AG09309 (cell line): ENCODE data around the gene MAP4K3.
"Not testable (repeated sequence)": the region's sequence is repeated elsewhere in the genome, so short reads cannot be mapped to it uniquely, and the experiment has no call there.

Source experiments
- DNase-seq: peaks from one replicate; pipeline ENCODE4 v3.0.0-alpha.2; 2010; ENCODE audit warnings: low read depth
- H3K4me3 ChIP-seq: 2 replicates; pipeline ENCODE4 v1.5.1; 2011; ENCODE audit warnings: mild to moderate bottlenecking, low read depth, low read length, moderate library complexity; ENCODE audit not compliant: control insufficient read depth
- TF ChIP-seq, protein P1 (sequence below): IDR thresholded peaks from 2 replicates; pipeline ENCODE4 v1.5.1; 2011; ENCODE audit warnings: mild to moderate bottlenecking, low read depth, low read length, inconsistent platforms; ENCODE audit not compliant: insufficient read depth, control insufficient read depth; ENCODE audit errors: missing control alignments

Gene MAP4K3

DNA sequence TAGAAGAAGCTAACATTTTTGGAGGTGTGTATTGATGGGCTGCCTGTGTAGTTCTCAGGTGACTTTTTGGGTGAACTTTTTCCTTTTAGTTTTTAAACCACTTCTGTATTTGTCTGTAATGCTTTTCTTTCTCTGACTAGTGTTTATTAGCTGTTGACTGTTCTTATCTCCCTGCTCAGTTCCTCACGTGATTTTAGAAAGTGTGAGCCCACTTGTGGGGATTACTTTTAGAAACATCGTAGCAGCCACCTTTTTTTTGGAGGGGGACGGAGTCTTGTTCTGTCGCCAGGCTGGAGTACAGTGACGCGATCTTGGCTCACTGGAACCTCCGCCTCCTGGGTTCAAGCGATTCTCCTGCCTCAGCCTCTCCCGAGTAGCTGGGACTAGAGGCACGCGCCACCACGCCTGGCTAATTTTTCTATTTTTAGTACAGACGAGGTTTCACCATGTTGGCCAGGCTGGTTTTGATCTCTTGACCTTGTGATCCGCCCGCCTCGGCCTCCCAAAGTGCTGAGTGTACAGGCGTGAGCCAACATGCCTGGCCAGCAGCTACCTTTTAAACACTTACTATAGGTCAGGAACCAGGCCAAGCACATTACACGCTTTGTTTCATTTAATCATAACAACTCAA, 184.1 kb downstream of the MAP4K3 start:
- DNase-seq = no peak
- H3K4me3 ChIP-seq = no peak overlapping the region
- TF ChIP-seq, protein P1, sequence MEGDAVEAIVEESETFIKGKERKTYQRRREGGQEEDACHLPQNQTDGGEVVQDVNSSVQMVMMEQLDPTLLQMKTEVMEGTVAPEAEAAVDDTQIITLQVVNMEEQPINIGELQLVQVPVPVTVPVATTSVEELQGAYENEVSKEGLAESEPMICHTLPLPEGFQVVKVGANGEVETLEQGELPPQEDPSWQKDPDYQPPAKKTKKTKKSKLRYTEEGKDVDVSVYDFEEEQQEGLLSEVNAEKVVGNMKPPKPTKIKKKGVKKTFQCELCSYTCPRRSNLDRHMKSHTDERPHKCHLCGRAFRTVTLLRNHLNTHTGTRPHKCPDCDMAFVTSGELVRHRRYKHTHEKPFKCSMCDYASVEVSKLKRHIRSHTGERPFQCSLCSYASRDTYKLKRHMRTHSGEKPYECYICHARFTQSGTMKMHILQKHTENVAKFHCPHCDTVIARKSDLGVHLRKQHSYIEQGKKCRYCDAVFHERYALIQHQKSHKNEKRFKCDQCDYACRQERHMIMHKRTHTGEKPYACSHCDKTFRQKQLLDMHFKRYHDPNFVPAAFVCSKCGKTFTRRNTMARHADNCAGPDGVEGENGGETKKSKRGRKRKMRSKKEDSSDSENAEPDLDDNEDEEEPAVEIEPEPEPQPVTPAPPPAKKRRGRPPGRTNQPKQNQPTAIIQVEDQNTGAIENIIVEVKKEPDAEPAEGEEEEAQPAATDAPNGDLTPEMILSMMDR = no peak

DNA sequence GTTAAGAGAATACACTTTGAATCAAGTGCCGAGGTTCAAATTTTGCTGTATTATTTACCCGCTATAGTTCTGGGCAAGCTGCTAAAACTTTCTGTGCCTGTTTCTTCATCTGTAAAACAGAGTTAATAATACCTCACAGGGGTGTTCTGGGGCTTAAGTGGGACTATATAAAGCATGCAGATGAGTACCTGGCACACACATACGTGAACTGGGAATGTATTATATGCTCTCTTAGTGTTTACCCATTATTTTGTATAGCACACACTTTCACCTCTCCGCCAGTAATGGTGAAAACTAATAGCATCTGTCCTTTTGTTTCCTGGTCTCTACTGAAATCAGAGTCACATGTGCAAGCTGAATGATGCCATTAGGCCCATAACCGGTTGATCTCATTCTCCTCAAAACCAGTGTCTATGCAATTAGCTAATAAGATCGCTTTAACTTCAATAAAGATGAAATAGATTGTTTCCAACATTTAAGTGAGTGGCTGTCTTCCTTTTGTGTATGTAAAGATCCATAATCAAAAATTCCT, 189.5 kb downstream of the MAP4K3 start:
- DNase-seq = no peak

DNA sequence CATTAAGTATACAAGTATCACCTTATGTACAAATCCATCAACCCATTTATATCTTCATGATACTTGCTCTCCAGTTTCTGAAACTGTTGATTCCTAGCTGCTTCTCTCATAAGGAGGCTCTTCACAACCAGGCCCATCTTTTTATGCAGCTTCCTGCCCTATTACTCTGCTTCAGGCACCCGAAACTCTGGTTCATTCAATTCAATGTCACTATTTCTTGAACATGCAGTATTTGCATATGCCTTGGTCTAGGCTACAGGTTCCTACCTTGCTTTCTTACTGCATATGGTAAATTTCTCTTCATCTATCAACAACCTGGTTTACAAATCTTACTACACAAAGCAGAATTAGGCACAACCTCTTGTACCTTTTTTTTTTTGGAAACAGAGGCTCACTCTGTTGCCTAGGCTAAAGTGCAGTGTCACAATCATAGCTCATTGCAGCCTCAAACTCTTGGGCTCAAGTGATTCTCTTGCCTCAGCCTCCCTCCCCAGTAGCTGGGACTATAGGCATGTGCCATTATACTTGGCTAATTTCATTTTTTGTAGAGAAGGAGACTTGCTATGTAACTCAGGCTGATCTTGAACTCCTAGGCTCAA, 190.6 kb downstream of the MAP4K3 start:
- TF ChIP-seq, protein P1 = no peak
- no peak for DNase-seq
- no peak overlapping the region for H3K4me3 ChIP-seq

More for the DNA sequence above, 189.5 kb downstream of the MAP4K3 start:
- no peak overlapping the region for H3K4me3 ChIP-seq
- TF ChIP-seq, protein P1 = no peak

DNA sequence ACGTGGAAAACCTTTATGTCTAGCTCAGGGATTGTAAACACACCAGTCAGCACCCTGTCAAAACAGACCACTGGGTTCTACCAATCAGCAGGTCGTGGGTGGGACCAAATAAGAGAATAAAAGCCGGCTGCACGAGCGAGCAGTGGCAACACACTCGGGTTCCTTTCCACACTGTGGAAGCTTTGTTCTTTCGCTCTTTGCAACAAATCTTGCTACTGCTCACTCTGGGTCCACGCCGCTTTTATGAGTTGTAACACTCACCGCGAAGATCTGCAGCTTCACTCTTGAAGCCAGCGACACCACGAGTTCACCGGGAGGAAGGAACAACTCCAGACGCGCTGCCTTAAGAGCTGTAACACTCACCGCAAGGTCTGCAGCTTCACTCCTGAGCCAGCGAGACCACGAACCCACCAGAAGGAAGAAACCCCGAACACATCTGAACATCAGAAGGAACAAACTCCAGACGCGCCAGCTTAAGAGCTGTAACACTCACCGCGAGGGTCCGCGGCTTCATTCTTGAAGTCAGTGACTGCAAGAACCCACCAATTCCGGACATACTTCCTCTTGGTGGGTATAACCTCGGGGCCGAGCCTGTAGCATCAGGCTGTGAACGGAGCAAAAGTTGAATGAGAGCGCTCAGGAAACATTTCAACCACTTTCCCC, 192.0 kb downstream of the MAP4K3 start:
- DNase-seq, H3K4me3 ChIP-seq: not testable (repeated sequence)

DNA sequence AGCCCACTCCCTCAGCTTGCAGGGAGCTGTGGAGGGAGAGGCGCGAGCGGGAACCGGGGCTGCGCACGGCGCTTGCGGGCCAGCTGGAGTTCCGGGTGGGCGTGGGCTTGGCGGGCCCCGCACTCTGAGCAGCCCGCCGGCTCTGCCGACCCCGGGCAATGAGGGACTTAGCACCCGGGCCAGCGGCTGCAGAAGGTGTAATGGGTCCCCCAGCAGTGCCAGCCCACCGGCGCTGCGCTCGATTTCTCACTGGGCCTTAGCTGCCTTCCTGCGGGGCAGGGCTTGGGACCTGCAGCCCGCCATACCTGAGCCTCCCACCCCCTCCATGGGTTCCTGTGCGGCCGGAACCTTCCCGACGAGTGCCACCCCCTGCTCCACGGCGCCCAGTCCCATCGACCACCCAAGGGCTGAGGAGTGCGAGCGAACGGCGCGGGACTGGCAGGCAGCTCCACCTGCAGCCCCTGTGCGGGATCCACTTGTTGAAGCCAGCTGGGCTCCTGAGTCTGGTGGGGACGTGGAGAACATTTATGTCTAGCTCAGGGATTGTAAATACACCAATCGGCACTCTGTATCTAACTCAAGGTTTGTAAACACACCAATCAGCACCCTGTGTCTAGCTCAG, 192.7 kb downstream of the MAP4K3 start:
- H3K4me3 ChIP-seq, DNase-seq: not testable (repeated sequence)

DNA sequence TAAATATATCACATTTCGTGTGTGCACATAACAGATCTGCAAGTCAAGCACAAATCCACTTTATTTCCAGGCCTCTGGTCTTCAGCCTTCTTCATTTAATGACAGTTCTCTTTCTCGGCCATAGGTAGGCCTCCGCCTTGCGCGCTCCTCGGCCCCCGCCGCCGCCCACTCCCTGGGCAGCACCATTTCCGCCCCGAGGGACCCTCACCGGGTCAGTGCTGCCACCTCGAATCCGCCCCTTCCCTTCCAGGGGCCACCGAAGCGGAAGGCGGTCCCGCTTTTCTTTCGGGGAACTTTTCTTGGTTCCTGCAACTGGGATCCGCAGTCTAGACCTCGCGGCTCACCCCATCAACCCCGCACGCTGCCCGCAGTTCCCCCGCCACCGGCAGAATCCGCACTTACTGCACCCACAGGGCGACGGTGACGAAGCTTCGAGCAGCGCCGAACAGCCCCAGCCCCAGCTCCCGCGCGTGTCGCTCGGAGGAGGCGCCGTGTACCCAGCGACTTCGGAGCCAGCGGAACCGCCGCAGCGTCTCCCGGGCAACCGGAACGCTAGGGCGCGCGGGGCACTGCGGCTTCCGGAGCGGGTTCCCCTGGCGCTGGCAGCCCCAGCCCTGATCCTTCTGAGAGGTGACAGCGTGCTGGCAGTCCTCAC, 193.5 kb downstream of the MAP4K3 start, which contains the start of gene CDKL4:
TSS of gene CDKL4 (minus strand) at position 502 of the 655 bp plus-strand sequence.
- DNase-seq = no peak
- TF ChIP-seq, protein P1 = no peak
- no peak within 1 kb of the TSS for H3K4me3 ChIP-seq

DNA sequence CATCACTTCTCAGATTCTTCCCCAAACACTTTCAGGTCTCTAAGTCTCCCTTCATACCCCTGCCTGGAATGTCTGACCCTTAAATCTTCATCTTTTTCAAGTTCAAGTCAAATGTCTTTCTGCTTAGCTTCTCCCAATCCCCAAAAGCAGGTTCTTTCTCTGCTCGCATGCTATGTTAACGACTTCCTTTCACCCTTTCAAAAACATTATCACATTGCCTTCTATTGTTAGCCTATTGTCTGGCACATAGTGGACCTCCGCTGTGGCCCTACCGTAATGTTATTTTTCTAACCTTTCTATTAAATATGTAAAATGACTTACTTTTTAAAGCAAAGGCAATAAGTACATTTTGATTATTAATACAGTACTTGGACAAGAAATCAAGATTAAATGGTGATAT, 195.5 kb downstream of the MAP4K3 start:
- TF ChIP-seq, protein P1 = no peak
- no peak overlapping the region for H3K4me3 ChIP-seq

More for the DNA sequence above, 195.5 kb downstream of the MAP4K3 start:
- no peak for DNase-seq
